HUDEP-2 (cell line): ENCODE measurements around the gene PSRC1.
"Not testable (repeated sequence)": the region's sequence is repeated elsewhere in the genome, so short reads cannot be mapped to it uniquely, and the experiment has no call there.

ENCODE experiments used
- DNase-seq, 76 experiments: peaks; one replicate each; lab custom pipeline; 2025; ENCODE audit not compliant: unreplicated experiment in 76 of 76; lab: John Stamatoyannopoulos, UW

Gene PSRC1

GRCh38 chr1:109282952-109283747 is at the start of gene PSRC1:
PSRC1 (minus strand) TSS chr1:109283145.
- peak in 75 of 76 experiments; percentile 45 to 94 (median 85) for DNase-seq

GRCh38 chr1:109331113-109331512 is 48.2 kb upstream of the PSRC1 start:
- DNase-seq, result no peak

- DNase-seq, result no peak
Observed at GRCh38 chr1:109327285-109327684, 44.3 kb upstream of the PSRC1 start.

- no peak for DNase-seq
Observed at GRCh38 chr1:109322974-109323373, 40.0 kb upstream of the PSRC1 start.

GRCh38 chr1:109319114-109319513 is 36.2 kb upstream of the PSRC1 start:
- no peak for DNase-seq

- DNase-seq, result no peak
Observed at GRCh38 chr1:109316506-109316905, 33.6 kb upstream of the PSRC1 start.

GRCh38 chr1:109315288-109315687 is 32.3 kb upstream of the PSRC1 start:
- no peak for DNase-seq

GRCh38 chr1:109314795-109315194 is 31.9 kb upstream of the PSRC1 start:
- no peak for DNase-seq

GRCh38 chr1:109312978-109313775 is 30.2 kb upstream of the PSRC1 start:
- no peak for DNase-seq

- no peak for DNase-seq
Observed at GRCh38 chr1:109312246-109312645, 29.3 kb upstream of the PSRC1 start.

GRCh38 chr1:109309347-109309746 is 26.4 kb upstream of the PSRC1 start:
- no peak for DNase-seq

GRCh38 chr1:109307274-109308021 is 24.5 kb upstream of the PSRC1 start:
- DNase-seq, result peak in 13 of 76 experiments; percentile 6 to 45 (median 17)

- DNase-seq, result no peak
Observed at GRCh38 chr1:109306832-109307273, 23.9 kb upstream of the PSRC1 start, which contains the start of gene MYBPHL. MYBPHL (minus strand) TSS chr1:109307011; CDS start chr1:109306991, 20 bp downstream.

- DNase-seq, result not testable (repeated sequence)
Observed at GRCh38 chr1:109305991-109306390, 23.0 kb upstream of the PSRC1 start.

- no peak for DNase-seq
Observed at GRCh38 chr1:109304226-109304920, 21.4 kb upstream of the PSRC1 start.

- no peak for DNase-seq
Observed at GRCh38 chr1:109301874-109302273, 18.9 kb upstream of the PSRC1 start.

- no peak for DNase-seq
Observed at GRCh38 chr1:109300650-109301151, 17.8 kb upstream of the PSRC1 start.

- no peak for DNase-seq
Observed at GRCh38 chr1:109299558-109300343, 16.8 kb upstream of the PSRC1 start.
